ENCODE measurements around the gene IRAG1.

The IRAG1 gene

DNA sequence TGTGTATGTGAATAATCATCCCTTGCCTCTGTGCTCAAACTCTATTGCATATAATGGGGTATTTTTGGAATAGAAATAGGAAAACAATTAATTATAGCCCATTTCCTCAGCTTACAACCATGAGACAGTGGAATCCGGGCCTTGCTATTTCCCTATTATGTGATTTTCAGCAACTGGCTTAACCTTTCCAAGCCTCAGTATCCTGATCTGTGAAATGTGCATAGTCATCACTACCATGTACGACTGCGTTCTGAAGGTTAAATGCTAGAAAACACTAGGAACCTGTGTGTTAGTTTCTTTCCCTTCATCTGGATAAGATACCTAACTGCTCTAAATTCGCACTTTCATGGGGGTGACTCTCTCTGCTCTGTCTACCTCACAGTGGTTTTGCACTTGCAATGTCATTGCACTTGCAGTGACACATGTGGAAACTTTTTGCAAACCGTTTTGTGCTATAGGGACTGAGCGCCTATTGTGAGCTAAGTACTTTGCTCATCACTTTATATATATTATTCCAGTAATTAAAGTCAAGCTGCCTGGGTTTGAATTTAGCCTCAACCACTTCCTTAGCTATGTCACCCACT, 48.3 kb downstream of the IRAG1 start:
- H3K36me3 ChIP-seq (ENCODE audit: control insufficient read depth, insufficient read depth, low read length): no peaks in the 10 kb centered on the region
- H3K27ac ChIP-seq (ENCODE audit: insufficient read depth, low read depth, low read length, poor library complexity, severe bottlenecking): no peak overlapping the region
- no peaks in the 10 kb centered on the region for H3K4me1 ChIP-seq (ENCODE audit: control insufficient read depth, insufficient read depth, low read length)
- no peaks in the 10 kb centered on the region for H3K9me3 ChIP-seq (ENCODE audit: control insufficient read depth, low read length)
- 95% methylated on average over 5 to 6 of the region's 6 CpGs for WGBS, 2 experiments
- no peak overlapping the region for H3K4me3 ChIP-seq (ENCODE audit: insufficient read depth, low read depth, low read length)
- H3K27me3 ChIP-seq (ENCODE audit: control insufficient read depth, insufficient read depth, low read length, poor library complexity, severe bottlenecking): no peaks in the 10 kb centered on the region
